ENCODE data around the gene IKZF1.

IKZF1 gene

GRCh38 chr7:50411332-50411731 is 106.8 kb downstream of the IKZF1 start:
- H3K4me2 ChIP-seq (ENCODE audit: low read length) = no peak overlapping the region
- no peak overlapping the region for H2BK5ac ChIP-seq (ENCODE audit: low read depth, low read length, poor library complexity)
- H2BK120ac ChIP-seq (ENCODE audit: insufficient read depth, low read length, poor library complexity) = no peak overlapping the region
- no peak overlapping the region for H4K91ac ChIP-seq (ENCODE audit: low read depth, low read length)
- no peak overlapping the region for H3K9ac ChIP-seq (ENCODE audit: low read length)
- no peak overlapping the region for H3K23ac ChIP-seq (ENCODE audit: low read length)
- H3K27me3 ChIP-seq (ENCODE audit: insufficient read depth, low read length) = no peaks in the 10 kb centered on the region
- no peak overlapping the region for H4K8ac ChIP-seq (ENCODE audit: low read depth, low read length)
- H4K12ac ChIP-seq (ENCODE audit: low read depth, low read length) = no peak overlapping the region
- no CpG with 5 or more reads among the region's 6 CpGs for WGBS (ENCODE audit: extremely low coverage, insufficient coverage, insufficient read length)
- H3K14ac ChIP-seq (ENCODE audit: low read length) = no peak overlapping the region
- no peaks in the 10 kb centered on the region for H3K9me3 ChIP-seq (ENCODE audit: insufficient read depth, low read depth, low read length)
- H2AFZ ChIP-seq (ENCODE audit: insufficient read depth, low read length, poor library complexity) = no peak overlapping the region
- no peak overlapping the region for H3K4me3 ChIP-seq (ENCODE audit: low read depth, low read length)
- H2AK5ac ChIP-seq (ENCODE audit: low read length) = no peak overlapping the region
- no peak overlapping the region for H3K18ac ChIP-seq (ENCODE audit: low read length)
- H3K27ac ChIP-seq (ENCODE audit: low read depth, low read length) = no peak overlapping the region
- no peak overlapping the region for H2BK12ac ChIP-seq (ENCODE audit: low read length)
- DNase-seq = no peak
- H3K4me1 ChIP-seq (ENCODE audit: control insufficient read depth in 1 of 2, insufficient read depth in 2 of 2, low read length in 2 of 2) = peaks cover 0 to 1% of the 10 kb centered on the region in 2 experiments
- no peaks in the 10 kb centered on the region for H3K36me3 ChIP-seq (ENCODE audit: control insufficient read depth in 1 of 2, insufficient read depth in 2 of 2, low read length in 2 of 2)
- no peak overlapping the region for H3K4ac ChIP-seq (ENCODE audit: low read depth, low read length)
- H3K79me1 ChIP-seq (ENCODE audit: low read length) = no peaks in the 10 kb centered on the region
- no peaks in the 10 kb centered on the region for H3K79me2 ChIP-seq (ENCODE audit: control insufficient read depth, insufficient read depth, low read length, poor library complexity)

- H3K79me1 ChIP-seq (ENCODE audit: low read length) = no peaks in the 10 kb centered on the region
- no peak overlapping the region for H2AFZ ChIP-seq (ENCODE audit: insufficient read depth, low read length, poor library complexity)
- H2BK5ac ChIP-seq (ENCODE audit: low read depth, low read length, poor library complexity) = no peak overlapping the region
- H3K4ac ChIP-seq (ENCODE audit: low read depth, low read length) = no peak overlapping the region
- peaks cover 0 to 9% of the 10 kb centered on the region in 2 experiments for H3K4me1 ChIP-seq (ENCODE audit: control insufficient read depth in 1 of 2, insufficient read depth in 2 of 2, low read length in 2 of 2)
- H2BK120ac ChIP-seq (ENCODE audit: insufficient read depth, low read length, poor library complexity) = no peak overlapping the region
- no peak overlapping the region for H4K8ac ChIP-seq (ENCODE audit: low read depth, low read length)
- no peak overlapping the region for H3K4me3 ChIP-seq (ENCODE audit: low read depth, low read length)
- no peak overlapping the region for H3K4me2 ChIP-seq (ENCODE audit: low read length)
- no peaks in the 10 kb centered on the region for H3K36me3 ChIP-seq (ENCODE audit: control insufficient read depth in 1 of 2, insufficient read depth in 2 of 2, low read length in 2 of 2)
- WGBS (ENCODE audit: extremely low coverage, insufficient coverage, insufficient read length) = no CpG with 5 or more reads among the region's 4 CpGs
- H3K9ac ChIP-seq (ENCODE audit: low read length) = no peak overlapping the region
- H3K27me3 ChIP-seq (ENCODE audit: insufficient read depth, low read length) = no peaks in the 10 kb centered on the region
- no peak overlapping the region for H2AK5ac ChIP-seq (ENCODE audit: low read length)
- H3K23ac ChIP-seq (ENCODE audit: low read length) = no peak overlapping the region
- no peak overlapping the region for H4K12ac ChIP-seq (ENCODE audit: low read depth, low read length)
- H4K91ac ChIP-seq (ENCODE audit: low read depth, low read length) = no peak overlapping the region
- H3K79me2 ChIP-seq (ENCODE audit: control insufficient read depth, insufficient read depth, low read length, poor library complexity) = no peaks in the 10 kb centered on the region
- H3K14ac ChIP-seq (ENCODE audit: low read length) = no peak overlapping the region
- H3K18ac ChIP-seq (ENCODE audit: low read length) = no peak overlapping the region
- H3K27ac ChIP-seq (ENCODE audit: low read depth, low read length) = no peak overlapping the region
- H2BK12ac ChIP-seq (ENCODE audit: low read length) = no peak overlapping the region
- DNase-seq = no peak
- H3K9me3 ChIP-seq (ENCODE audit: insufficient read depth, low read depth, low read length) = no peaks in the 10 kb centered on the region
These were observed 108.5 kb downstream of the IKZF1 start for GRCh38 chr7:50412973-50413372.

- H3K4me1 ChIP-seq (ENCODE audit: control insufficient read depth in 1 of 2, insufficient read depth in 2 of 2, low read length in 2 of 2) = peaks cover 0 to 9% of the 10 kb centered on the region in 2 experiments
- WGBS (ENCODE audit: extremely low coverage, insufficient coverage, insufficient read length) = no CpG with 5 or more reads among the region's 7 CpGs
- no peak overlapping the region for H2BK12ac ChIP-seq (ENCODE audit: low read length)
- H3K9me3 ChIP-seq (ENCODE audit: insufficient read depth, low read depth, low read length) = no peaks in the 10 kb centered on the region
- H2BK5ac ChIP-seq (ENCODE audit: low read depth, low read length, poor library complexity) = no peak overlapping the region
- no peak overlapping the region for H4K91ac ChIP-seq (ENCODE audit: low read depth, low read length)
- H3K79me2 ChIP-seq (ENCODE audit: control insufficient read depth, insufficient read depth, low read length, poor library complexity) = no peaks in the 10 kb centered on the region
- H4K12ac ChIP-seq (ENCODE audit: low read depth, low read length) = no peak overlapping the region
- no peak overlapping the region for H3K27ac ChIP-seq (ENCODE audit: low read depth, low read length)
- H3K27me3 ChIP-seq (ENCODE audit: insufficient read depth, low read length) = no peaks in the 10 kb centered on the region
- H3K14ac ChIP-seq (ENCODE audit: low read length) = no peak overlapping the region
- H3K36me3 ChIP-seq (ENCODE audit: control insufficient read depth in 1 of 2, insufficient read depth in 2 of 2, low read length in 2 of 2) = no peaks in the 10 kb centered on the region
- no peak overlapping the region for H3K4me2 ChIP-seq (ENCODE audit: low read length)
- H4K8ac ChIP-seq (ENCODE audit: low read depth, low read length) = no peak overlapping the region
- no peak overlapping the region for H2AFZ ChIP-seq (ENCODE audit: insufficient read depth, low read length, poor library complexity)
- no peak overlapping the region for H3K18ac ChIP-seq (ENCODE audit: low read length)
- no peaks in the 10 kb centered on the region for H3K79me1 ChIP-seq (ENCODE audit: low read length)
- H3K9ac ChIP-seq (ENCODE audit: low read length) = no peak overlapping the region
- H3K23ac ChIP-seq (ENCODE audit: low read length) = no peak overlapping the region
- DNase-seq = no peak
- no peak overlapping the region for H3K4me3 ChIP-seq (ENCODE audit: low read depth, low read length)
- H2BK120ac ChIP-seq (ENCODE audit: insufficient read depth, low read length, poor library complexity) = no peak overlapping the region
- no peak overlapping the region for H3K4ac ChIP-seq (ENCODE audit: low read depth, low read length)
- H2AK5ac ChIP-seq (ENCODE audit: low read length) = no peak overlapping the region
These were observed 109.0 kb downstream of the IKZF1 start for GRCh38 chr7:50413561-50413960.

GRCh38 chr7:50415844-50416364 is 111.4 kb downstream of the IKZF1 start:
- Histone ChIP-seq H4K91ac (ENCODE audit: low read depth, low read length) (no peak overlapping the region), H3K4me3 (ENCODE audit: low read depth, low read length) (no peak overlapping the region), H3K4me1 (ENCODE audit: control insufficient read depth in 1 of 2, insufficient read depth in 2 of 2, low read length in 2 of 2) (peaks cover 0 to 9% of the 10 kb centered on the region in 2 experiments), H3K18ac (ENCODE audit: low read length) (no peak overlapping the region), H4K12ac (ENCODE audit: low read depth, low read length) (no peak overlapping the region), H2AK5ac (ENCODE audit: low read length) (no peak overlapping the region), H3K9ac (ENCODE audit: low read length) (no peak overlapping the region), H3K14ac (ENCODE audit: low read length) (no peak overlapping the region), H2AFZ (ENCODE audit: insufficient read depth, low read length, poor library complexity) (no peak overlapping the region), H3K27me3 (ENCODE audit: insufficient read depth, low read length) (no peaks in the 10 kb centered on the region), H2BK120ac (ENCODE audit: insufficient read depth, low read length, poor library complexity) (no peak overlapping the region), H4K8ac (ENCODE audit: low read depth, low read length) (no peak overlapping the region), H3K79me2 (ENCODE audit: control insufficient read depth, insufficient read depth, low read length, poor library complexity) (no peaks in the 10 kb centered on the region), H3K36me3 (ENCODE audit: control insufficient read depth in 1 of 2, insufficient read depth in 2 of 2, low read length in 2 of 2) (no peaks in the 10 kb centered on the region), H3K27ac (ENCODE audit: low read depth, low read length) (no peak overlapping the region), H3K9me3 (ENCODE audit: insufficient read depth, low read depth, low read length) (no peaks in the 10 kb centered on the region), H3K79me1 (ENCODE audit: low read length) (no peaks in the 10 kb centered on the region), H3K4ac (ENCODE audit: low read depth, low read length) (no peak overlapping the region), H2BK12ac (ENCODE audit: low read length) (no peak overlapping the region), H3K23ac (ENCODE audit: low read length) (no peak overlapping the region), H3K4me2 (ENCODE audit: low read length) (no peak overlapping the region), H2BK5ac (ENCODE audit: low read depth, low read length, poor library complexity) (no peak overlapping the region)
- DNase-seq = no peak
- no CpG with 5 or more reads among the region's 6 CpGs for WGBS (ENCODE audit: extremely low coverage, insufficient coverage, insufficient read length)

All from trophoblast cell (in vitro differentiated cells and primary cell).